Endothelial cell of umbilical vein (primary cell): ENCODE results near the gene MEGF10. TPM values are rescaled to one million over a fixed set of nuclear protein-coding genes. Genes with fewer than 3 reads are reported as not detected.
"Not testable (repeated sequence)": the region's sequence is repeated elsewhere in the genome, so short reads cannot be mapped to it uniquely, and the experiment has no call there.

Experiments used
- BruUV-seq: library from RNA; stranded (reverse); fragments of 400-500 nt; replicated peaks from 2 replicates; lab custom pipeline; 2021; lab: Mats Ljungman, UMichigan
- CTCF ChIA-PET: fragments of 300-600, 350-600 bp; sonication (Branson Sonifier 250); formaldehyde crosslinking; loops from one replicate; lab custom pipeline; 2021; ENCODE audit warnings: antibody characterized with exemption, inconsistent platforms; lab: Charles Lee
- POLR2A ChIA-PET: fragments of 300-600, 350-600 bp; sonication (Branson Sonifier 250); formaldehyde crosslinking; loops from one replicate; lab custom pipeline; 2021; ENCODE audit warnings: antibody characterized with exemption, inconsistent platforms; lab: Charles Lee
- DNase-seq: peaks from one replicate; pipeline ENCODE4 v3.0.0-alpha.2; 2011; ENCODE audit warnings: low read depth, low spot score
- FAIRE-seq: peaks from 2 replicates; lab custom pipeline; 2011; peaks lifted over from hg19 to GRCh38; lab: Jason Lieb, UNC
- H2AFZ ChIP-seq: 2 replicates; pipeline ENCODE4 v1.6.0; 2012; ENCODE audit warnings: low read depth, low read length, control low read depth, inconsistent platforms
- H3K27ac ChIP-seq: 2 replicates; pipeline ENCODE4 v1.5.1; 2011; ENCODE audit warnings: low read depth, mild to moderate bottlenecking, control low read depth, low read length, moderate library complexity; ENCODE audit not compliant: insufficient read depth
- H3K27me3 ChIP-seq, 2 experiments: 2 replicates each; pipeline versions ENCODE4 v1.6.0 to v1.6.1; 2011; ENCODE audit warnings: low read length in 2 of 2, mixed read lengths in 1 of 2; ENCODE audit not compliant: control insufficient read depth in 2 of 2, insufficient read depth in 2 of 2
- H3K36me3 ChIP-seq, 2 experiments: 2 replicates in 1 of 2; 3 replicates in 1 of 2; pipeline ENCODE4 v1.5.1; 2011; ENCODE audit warnings: low read length in 2 of 2, mild to moderate bottlenecking in 1 of 2, moderate library complexity in 1 of 2; ENCODE audit not compliant: control insufficient read depth in 2 of 2, insufficient read depth in 2 of 2; ENCODE audit errors: extremely low read depth in 1 of 2
- H3K4me1 ChIP-seq: 3 replicates; pipeline ENCODE4 v1.5.1; 2011; ENCODE audit warnings: mild to moderate bottlenecking, low read length; ENCODE audit not compliant: control insufficient read depth, insufficient read depth; ENCODE audit errors: extremely low read depth
- H3K4me2 ChIP-seq: 2 replicates; pipeline ENCODE4 v1.6.1; 2011; ENCODE audit warnings: low read length, control low read depth, mixed read lengths; ENCODE audit not compliant: insufficient read depth
- H3K4me3 ChIP-seq, 3 experiments: fragments of 200-600 bp in 1 of 3; sonication (generic), shearing (Covaris generic) in 1 of 3; replicated peaks in 1 of 3; 2 replicates each; pipeline ENCODE4 v1.5.1; 2011 to 2016; ENCODE audit warnings: control low read depth in 3 of 3, low read length in 3 of 3, mild to moderate bottlenecking in 2 of 3, inconsistent platforms in 1 of 3, low read depth in 1 of 3, moderate library complexity in 1 of 3; ENCODE audit not compliant: insufficient read depth in 1 of 3
- H3K79me2 ChIP-seq: 2 replicates; pipeline ENCODE4 v1.6.0; 2012; ENCODE audit warnings: low read length, inconsistent platforms; ENCODE audit not compliant: control insufficient read depth, insufficient read depth
- H3K9ac ChIP-seq: replicated peaks from 2 replicates; pipeline ENCODE3; 2011; ENCODE audit warnings: low read length, control low read depth; ENCODE audit not compliant: insufficient read depth; ENCODE audit errors: extremely low read depth
- H3K9me1 ChIP-seq: replicated peaks from 3 replicates; pipeline ENCODE4 v1.6.0; 2011; ENCODE audit warnings: mild to moderate bottlenecking, low read length; ENCODE audit not compliant: control insufficient read depth, insufficient read depth; ENCODE audit errors: extremely low read depth
- H3K9me3 ChIP-seq: replicated peaks from 2 replicates; pipeline ENCODE4 v1.5.1; 2012; ENCODE audit warnings: low read length, inconsistent platforms; ENCODE audit not compliant: control insufficient read depth, insufficient read depth
- H4K20me1 ChIP-seq: replicated peaks from 2 replicates; pipeline ENCODE3; 2011; ENCODE audit warnings: mild to moderate bottlenecking, low read length; ENCODE audit not compliant: control insufficient read depth, insufficient read depth; ENCODE audit errors: extremely low read depth
- EZH2 ChIP-seq: IDR thresholded peaks from 2 replicates; pipeline ENCODE4 v1.6.1; 2012; ENCODE audit warnings: borderline replicate concordance, low read depth, mild to moderate bottlenecking, moderate library complexity, low read length, inconsistent platforms; ENCODE audit not compliant: severe bottlenecking
- FOS ChIP-seq: IDR thresholded peaks from 2 replicates; pipeline ENCODE4 v1.6.1; 2011; ENCODE audit warnings: mild to moderate bottlenecking, low read length, moderate library complexity, borderline replicate concordance; ENCODE audit not compliant: insufficient read depth
- GATA2 ChIP-seq: IDR thresholded peaks from 2 replicates; pipeline ENCODE4 v1.7.0; 2011; ENCODE audit warnings: low read depth, mild to moderate bottlenecking, moderate library complexity, mixed read lengths, low read length; ENCODE audit not compliant: insufficient read length, insufficient read depth
- JUN ChIP-seq: IDR thresholded peaks from 2 replicates; pipeline ENCODE4 v1.6.1; 2011; ENCODE audit warnings: borderline replicate concordance, low read depth; ENCODE audit not compliant: insufficient read length, insufficient read depth
- MYC ChIP-seq: IDR thresholded peaks from one replicate; pipeline ENCODE4 v1.6.1; 2011; ENCODE audit warnings: mild to moderate bottlenecking, low read depth, low read length
- POLR2A ChIP-seq: IDR thresholded peaks from 2 replicates; pipeline ENCODE4 v1.6.1; 2012; ENCODE audit warnings: low read depth, mild to moderate bottlenecking, control low read depth, low read length
- POLR2AphosphoS5 ChIP-seq: IDR thresholded peaks from 2 replicates; pipeline ENCODE4 v1.6.1; 2012; ENCODE audit warnings: low read depth, mild to moderate bottlenecking, control low read depth, low read length, moderate library complexity; ENCODE audit not compliant: insufficient read depth
- dilution Hi-C: fragments of 300-500 bp; cut with MboI; formaldehyde crosslinking; loops from one replicate; pipeline ENCODE4 v1.15.0; 2019; ENCODE audit warnings: low sequenced_read_pairs; ENCODE audit not compliant: extremely low pct_ligation_motif_present
- intact Hi-C: fragments of 100-400 bp; cut with micrococcal nuclease; formaldehyde crosslinking; loops from one replicate; pipeline ENCODE4 v1.10.0; 2022
- polyA plus RNA-seq, 4 experiments: library from polyadenylated mRNA; depleted of rRNA in 3 of 4; stranded (reverse) in 3 of 4; unstranded in 1 of 4; fragments of >200 nt; gene quantifications; 2 replicates each; pipeline versions ENCODE4 v1.2.1 to v1.2.3, GENCODE V29; 2011 to 2012; ENCODE audit warnings: missing spikeins in 1 of 4
- total RNA-seq: library from RNA; stranded (reverse); gene quantifications from 2 replicates; pipeline ENCODE4 v1.2.3, GENCODE V29; 2021
- TF ChIP-seq, protein P1 (sequence below), 2 donors: IDR thresholded peaks; 1 replicate in 1 of 2; 2 replicates in 1 of 2; pipeline ENCODE4 v1.5.1; 2011; ENCODE audit warnings: low read length in 2 of 2, mild to moderate bottlenecking in 2 of 2, moderate library complexity in 2 of 2, control low read depth in 1 of 2, inconsistent platforms in 1 of 2, low read depth in 1 of 2; ENCODE audit not compliant: insufficient read depth in 1 of 2; ENCODE audit errors: extremely low read depth in 1 of 2
- TF ChIP-seq, protein P2 (sequence below): IDR thresholded peaks from 2 replicates; pipeline ENCODE4 v1.6.1; 2011; ENCODE audit not compliant: insufficient read depth, insufficient read length

The MEGF10 gene
- total and polyA plus RNA-seq, 2 donors (not counting 3 experiments of a cell fraction or from before 2014, with no cell fraction given) = 0.30 to 1.00 TPM

GRCh38 chr5:127306647-127307046, 16.1 kb downstream of the MEGF10 start:
- Histone ChIP-seq H3K4me2 (no peak overlapping the region), H3K27ac (no peak overlapping the region)
- BruUV-seq = no TSS peak

GRCh38 chr5:127307868-127308267, 17.3 kb downstream of the MEGF10 start:
- intact Hi-C loops = no loop called here
- H3K4me2 ChIP-seq = no peak overlapping the region
- no peaks in the 10 kb centered on the region for H4K20me1 ChIP-seq
- no peaks in the 10 kb centered on the region for H3K79me2 ChIP-seq
- no peaks in the 10 kb centered on the region for H3K9me1 ChIP-seq
- ChIA-PET CTCF (interaction anchor here (0.9 to 1.6 kb wide), 2 partner anchors 11 to 13 kb away, joined by 3 to 5 read pairs; no protein-coding TSS in a partner anchor), POLR2A (no interaction called here)
- no peak overlapping the region for H3K4me3 ChIP-seq
- no peak overlapping the region for H2AFZ ChIP-seq
- BruUV-seq = no TSS peak
- H3K27me3 ChIP-seq = peaks cover 22 to 27% of the 10 kb centered on the region in 2 experiments
- FAIRE-seq = no peak
- DNase-seq = no peak
- dilution Hi-C loops = no loop called here
- no peak overlapping the region for H3K27ac ChIP-seq
- H3K4me1 ChIP-seq = no peaks in the 10 kb centered on the region
- no peaks in the 10 kb centered on the region for H3K36me3 ChIP-seq
- no peak for TF ChIP-seq EZH2
- TF ChIP-seq MYC = no peak
- TF ChIP-seq POLR2AphosphoS5 = no peak
- no peak for TF ChIP-seq FOS
- no peak for TF ChIP-seq JUN
- no peak for TF ChIP-seq GATA2
- TF ChIP-seq, protein P1, sequence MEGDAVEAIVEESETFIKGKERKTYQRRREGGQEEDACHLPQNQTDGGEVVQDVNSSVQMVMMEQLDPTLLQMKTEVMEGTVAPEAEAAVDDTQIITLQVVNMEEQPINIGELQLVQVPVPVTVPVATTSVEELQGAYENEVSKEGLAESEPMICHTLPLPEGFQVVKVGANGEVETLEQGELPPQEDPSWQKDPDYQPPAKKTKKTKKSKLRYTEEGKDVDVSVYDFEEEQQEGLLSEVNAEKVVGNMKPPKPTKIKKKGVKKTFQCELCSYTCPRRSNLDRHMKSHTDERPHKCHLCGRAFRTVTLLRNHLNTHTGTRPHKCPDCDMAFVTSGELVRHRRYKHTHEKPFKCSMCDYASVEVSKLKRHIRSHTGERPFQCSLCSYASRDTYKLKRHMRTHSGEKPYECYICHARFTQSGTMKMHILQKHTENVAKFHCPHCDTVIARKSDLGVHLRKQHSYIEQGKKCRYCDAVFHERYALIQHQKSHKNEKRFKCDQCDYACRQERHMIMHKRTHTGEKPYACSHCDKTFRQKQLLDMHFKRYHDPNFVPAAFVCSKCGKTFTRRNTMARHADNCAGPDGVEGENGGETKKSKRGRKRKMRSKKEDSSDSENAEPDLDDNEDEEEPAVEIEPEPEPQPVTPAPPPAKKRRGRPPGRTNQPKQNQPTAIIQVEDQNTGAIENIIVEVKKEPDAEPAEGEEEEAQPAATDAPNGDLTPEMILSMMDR (IDR thresholded peaks at IDR 0.05; ENCODE audit: extremely low read depth in 1 of 2, insufficient read depth in 1 of 2, low read depth in 1 of 2, low read length in 2 of 2) = no peak
- no peak for TF ChIP-seq POLR2A
- TF ChIP-seq, protein P2, sequence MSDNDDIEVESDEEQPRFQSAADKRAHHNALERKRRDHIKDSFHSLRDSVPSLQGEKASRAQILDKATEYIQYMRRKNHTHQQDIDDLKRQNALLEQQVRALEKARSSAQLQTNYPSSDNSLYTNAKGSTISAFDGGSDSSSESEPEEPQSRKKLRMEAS = no peak
- no peaks in the 10 kb centered on the region for H3K9me3 ChIP-seq
- H3K9ac ChIP-seq = no peak overlapping the region

More at GRCh38 chr5:127306647-127307046, 16.1 kb downstream of the MEGF10 start:
- no peak overlapping the region for H3K9ac ChIP-seq
- H2AFZ ChIP-seq = no peak overlapping the region
- no peaks in the 10 kb centered on the region for H3K9me1 ChIP-seq
- H3K4me3 ChIP-seq = no peak overlapping the region
- TF ChIP-seq GATA2 (no peak), POLR2A (no peak)
- FAIRE-seq (no peak), DNase-seq (no peak)
- H4K20me1 ChIP-seq = no peaks in the 10 kb centered on the region
- dilution Hi-C loops = no loop called here
- H3K27me3 ChIP-seq = peaks cover 19 to 24% of the 10 kb centered on the region in 2 experiments
- H3K9me3 ChIP-seq = no peaks in the 10 kb centered on the region
- CTCF ChIA-PET = interaction anchor here (0.9 to 1.6 kb wide), 3 partner anchors 9 to 186 kb away, joined by 3 to 5 read pairs (median 4); no protein-coding TSS in a partner anchor
- H3K79me2 ChIP-seq = no peaks in the 10 kb centered on the region
- intact Hi-C loops = no loop called here
- H3K36me3 ChIP-seq = no peaks in the 10 kb centered on the region
- POLR2A ChIA-PET = no interaction called here
- no peaks in the 10 kb centered on the region for H3K4me1 ChIP-seq

DNA sequence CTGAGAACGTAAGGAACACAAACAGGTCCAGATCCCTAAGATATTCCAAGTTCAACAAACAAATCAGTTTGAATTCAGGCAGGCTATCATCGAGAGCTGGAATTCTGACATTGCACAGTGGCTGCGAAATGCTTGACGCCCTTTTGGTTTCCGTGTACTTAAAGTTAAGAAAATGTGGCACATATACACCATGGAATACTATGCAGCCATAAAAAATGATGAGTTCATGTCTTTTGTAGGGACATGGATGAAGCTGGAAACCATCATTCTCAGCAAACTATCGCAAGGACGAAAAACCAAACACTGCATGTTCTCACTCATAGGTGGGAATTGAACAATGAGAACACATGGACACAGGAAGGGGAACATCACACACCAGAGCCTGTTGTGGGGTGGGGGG, 17.7 kb downstream of the MEGF10 start:
- FAIRE-seq, BruUV-seq, H3K27ac ChIP-seq, H3K4me3 ChIP-seq, H2AFZ ChIP-seq, DNase-seq, H3K79me2 ChIP-seq, dilution Hi-C loops, H3K9ac ChIP-seq, H3K4me2 ChIP-seq, POLR2A ChIA-PET, H3K36me3 ChIP-seq, H3K9me3 ChIP-seq, H3K9me1 ChIP-seq, H3K4me1 ChIP-seq, H4K20me1 ChIP-seq, intact Hi-C loops: not testable (repeated sequence)
- peaks cover 24 to 31% of the 10 kb centered on the region in 2 experiments for H3K27me3 ChIP-seq
- CTCF ChIA-PET = interaction anchor here (0.9 kb wide), 1 partner anchor 13 kb away, joined by 3 read pairs; no protein-coding TSS in a partner anchor
